OCI-LY3 (cell line): ENCODE measurements around the gene COPS7A.
A peak's percentile ranks its signal among the peaks of the same experiment; 100 is the strongest.

Experiments
- H2AFZ ChIP-seq: fragments of 200-600, 300-600 bp; shearing (Covaris generic); 2 replicates; pipeline ENCODE4 v1.6.0; 2014; ENCODE audit warnings: antibody characterized with exemption, low read depth, low read length
- H3K27ac ChIP-seq: fragments of 200-600, 300-600 bp; sonication (generic); 2 replicates; pipeline ENCODE4 v1.5.1; 2014; ENCODE audit warnings: mild to moderate bottlenecking, low read length, moderate library complexity, mixed read lengths
- H3K27me3 ChIP-seq: fragments of 200-600, 300-600 bp; sonication (generic); 2 replicates; pipeline ENCODE4 v1.6.1; 2014; ENCODE audit warnings: low read depth, low read length, mixed read lengths
- H3K36me3 ChIP-seq: fragments of 200-600, 300-600 bp; sonication (generic); replicated peaks from 2 replicates; pipeline ENCODE3; 2014; ENCODE audit warnings: low read depth, low read length, mixed read lengths
- H3K4me1 ChIP-seq: fragments of 300-600, 200-600 bp; sonication (generic); 2 replicates; pipeline ENCODE4 v1.6.1; 2014; ENCODE audit warnings: low read length, mixed read lengths
- H3K4me2 ChIP-seq: fragments of 200-600, 300-600 bp; sonication (generic); 2 replicates; pipeline ENCODE4 v1.6.1; 2014; ENCODE audit warnings: low read length, mixed read lengths
- H3K4me3 ChIP-seq: fragments of 300-600, 200-600 bp; sonication (generic); 2 replicates; pipeline ENCODE4 v1.5.1; 2014; ENCODE audit warnings: antibody characterized with exemption, mild to moderate bottlenecking, low read length, moderate library complexity
- H3K79me2 ChIP-seq: fragments of 300-600, 200-600 bp; shearing (Covaris generic); 2 replicates; pipeline ENCODE4 v1.6.1; 2014; ENCODE audit warnings: mild to moderate bottlenecking, low read length, mixed read lengths
- H3K9ac ChIP-seq: fragments of 300-600, 200-600 bp; shearing (Covaris generic); 2 replicates; pipeline ENCODE4 v1.6.0; 2014; ENCODE audit warnings: mild to moderate bottlenecking, low read length, moderate library complexity
- H3K9me3 ChIP-seq: fragments of 200-600, 300-600 bp; shearing (Covaris generic); 2 replicates; pipeline ENCODE4 v1.6.1; 2014; ENCODE audit warnings: low read length, mixed read lengths; ENCODE audit not compliant: insufficient read depth
- H4K20me1 ChIP-seq: fragments of 200-600, 300-600 bp; sonication (generic); 2 replicates; pipeline ENCODE4 v1.6.1; 2016; ENCODE audit warnings: low read length, mixed read lengths; ENCODE audit not compliant: insufficient read depth
- EZH2phosphoT487 ChIP-seq: fragments of 200-600 bp; shearing (Covaris generic); IDR thresholded peaks from 2 replicates; pipeline ENCODE4 v1.6.1; 2018; ENCODE audit warnings: antibody characterized with exemption, mixed run types, low read depth
- TF ChIP-seq, protein P1 (sequence below): fragments of 200-600, 300-600 bp; sonication (generic); IDR thresholded peaks from 2 replicates; pipeline ENCODE4 v1.5.1; 2014; ENCODE audit warnings: antibody characterized with exemption, low read length, low read depth

The COPS7A gene

DNA sequence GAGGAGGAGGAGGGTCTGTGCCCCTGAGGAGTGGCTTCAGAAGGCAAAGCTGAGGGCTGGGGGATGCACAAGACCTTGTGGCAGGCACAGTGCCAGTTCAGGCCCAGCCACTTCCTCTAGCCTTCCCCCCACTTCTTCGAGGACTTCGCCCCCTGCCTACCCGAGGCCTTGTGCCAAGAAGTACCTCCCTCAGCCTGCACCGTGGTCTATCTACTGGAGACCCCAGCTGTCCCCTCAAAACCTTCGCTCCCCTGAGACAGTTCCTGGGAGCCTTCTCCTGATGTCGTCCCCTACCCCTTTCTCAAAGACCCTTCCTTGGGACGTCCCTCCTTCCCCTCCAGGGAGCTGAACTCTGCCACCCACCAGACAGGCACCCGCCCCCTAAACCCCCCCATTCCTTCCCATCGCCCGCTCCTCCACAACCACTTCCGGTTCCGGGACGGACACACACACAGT lies 35.3 kb upstream of the COPS7A start:
- H2AFZ ChIP-seq: 0 out of 2 replicates have a peak overlapping the region, but pooled peaks have one; percentile 39
- no peak for TF ChIP-seq EZH2phosphoT487
- TF ChIP-seq, protein P1, sequence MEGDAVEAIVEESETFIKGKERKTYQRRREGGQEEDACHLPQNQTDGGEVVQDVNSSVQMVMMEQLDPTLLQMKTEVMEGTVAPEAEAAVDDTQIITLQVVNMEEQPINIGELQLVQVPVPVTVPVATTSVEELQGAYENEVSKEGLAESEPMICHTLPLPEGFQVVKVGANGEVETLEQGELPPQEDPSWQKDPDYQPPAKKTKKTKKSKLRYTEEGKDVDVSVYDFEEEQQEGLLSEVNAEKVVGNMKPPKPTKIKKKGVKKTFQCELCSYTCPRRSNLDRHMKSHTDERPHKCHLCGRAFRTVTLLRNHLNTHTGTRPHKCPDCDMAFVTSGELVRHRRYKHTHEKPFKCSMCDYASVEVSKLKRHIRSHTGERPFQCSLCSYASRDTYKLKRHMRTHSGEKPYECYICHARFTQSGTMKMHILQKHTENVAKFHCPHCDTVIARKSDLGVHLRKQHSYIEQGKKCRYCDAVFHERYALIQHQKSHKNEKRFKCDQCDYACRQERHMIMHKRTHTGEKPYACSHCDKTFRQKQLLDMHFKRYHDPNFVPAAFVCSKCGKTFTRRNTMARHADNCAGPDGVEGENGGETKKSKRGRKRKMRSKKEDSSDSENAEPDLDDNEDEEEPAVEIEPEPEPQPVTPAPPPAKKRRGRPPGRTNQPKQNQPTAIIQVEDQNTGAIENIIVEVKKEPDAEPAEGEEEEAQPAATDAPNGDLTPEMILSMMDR: no peak

DNA sequence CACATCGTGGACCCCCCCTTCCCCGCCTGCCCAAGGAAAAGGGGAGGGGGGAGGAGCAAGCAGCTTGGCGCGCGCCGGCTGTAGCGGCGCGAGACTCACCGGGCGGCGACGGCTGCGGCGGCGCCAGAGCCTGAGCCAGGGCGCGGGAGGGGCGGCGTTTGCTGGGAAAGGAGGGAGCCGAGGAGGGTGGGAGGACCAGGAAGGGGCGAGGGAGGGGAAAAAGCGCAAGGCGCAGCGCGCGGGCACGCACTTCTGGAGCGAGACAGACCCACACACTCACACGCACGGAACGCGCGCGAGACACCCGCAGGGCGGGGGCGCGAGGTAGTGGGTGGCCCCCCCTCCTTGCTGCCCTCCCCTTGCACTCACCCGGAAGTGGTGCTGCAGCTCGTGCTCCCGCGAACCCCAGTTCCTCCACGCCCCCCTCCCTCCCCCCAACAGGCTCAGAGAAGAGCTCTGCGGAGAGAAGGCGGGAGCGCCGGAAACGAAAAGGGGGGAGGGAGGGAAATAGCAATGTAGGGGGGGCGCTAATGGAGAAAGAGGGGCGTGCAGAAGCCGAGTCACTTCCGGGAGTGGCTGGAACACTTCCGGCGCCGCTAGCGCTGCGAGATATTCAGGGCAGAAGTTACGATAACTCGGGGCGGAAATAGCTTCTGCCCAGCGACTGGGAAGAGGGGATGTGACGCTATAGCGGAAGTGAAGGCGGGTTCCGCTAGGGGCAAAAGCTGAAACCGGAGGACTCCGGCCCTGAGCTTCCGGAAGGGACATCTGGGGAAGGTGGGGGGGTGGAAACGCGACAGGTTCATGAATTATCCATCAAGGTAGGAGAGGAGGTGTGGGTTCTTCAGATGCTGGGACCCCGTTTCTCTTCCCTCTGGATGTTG lies 34.6 kb upstream of the COPS7A start, which contains the start of gene ZNF384:
Gene ZNF384 (minus strand): TSS at position 377 of the 884 bp plus-strand sequence. CDS start 9,855 bp downstream, outside the sequence.
- H3K9me3 ChIP-seq: no peaks in the 10 kb centered on the region
- TF ChIP-seq EZH2phosphoT487: no peak
- TF ChIP-seq, protein P1: no peak
- peaks cover 22% of the 10 kb centered on the region for H3K4me1 ChIP-seq
- H3K4me3 ChIP-seq: peak within 1 kb of the TSS; percentile 96
- H3K79me2 ChIP-seq: peaks cover 57% of the 10 kb centered on the region
- H3K9ac ChIP-seq: peak within 1 kb of the TSS; percentile 99
- H3K27me3 ChIP-seq: no peaks in the 10 kb centered on the region
- H4K20me1 ChIP-seq: peaks cover 9% of the 10 kb centered on the region; the same call in 1 of the 2 replicates
- H2AFZ ChIP-seq: peak within 1 kb of the TSS; percentile 86
- H3K27ac ChIP-seq: peak within 1 kb of the TSS; percentile 87
- peak within 1 kb of the TSS; percentile 99 for H3K4me2 ChIP-seq
- peaks cover 7% of the 10 kb centered on the region for H3K36me3 ChIP-seq

More for the DNA sequence above, 35.3 kb upstream of the COPS7A start:
- peak overlapping the region; percentile 99 for H3K9ac ChIP-seq
- peaks cover 64% of the 10 kb centered on the region for H3K79me2 ChIP-seq
- H3K4me3 ChIP-seq: peak overlapping the region; percentile 96
- peaks cover 10% of the 10 kb centered on the region for H3K36me3 ChIP-seq
- H3K9me3 ChIP-seq: no peaks in the 10 kb centered on the region
- peaks cover 10% of the 10 kb centered on the region; the same call in 1 of the 2 replicates for H4K20me1 ChIP-seq
- H3K27me3 ChIP-seq: no peaks in the 10 kb centered on the region
- H3K4me2 ChIP-seq: peak overlapping the region; percentile 99
- peak overlapping the region; percentile 87 for H3K27ac ChIP-seq
- H3K4me1 ChIP-seq: peaks cover 22% of the 10 kb centered on the region

- peaks cover 29% of the 10 kb centered on the region for H3K4me1 ChIP-seq
- H3K9ac ChIP-seq: no peak overlapping the region
- no peak overlapping the region for H2AFZ ChIP-seq
- peaks cover 2% of the 10 kb centered on the region for H3K36me3 ChIP-seq
- no peaks in the 10 kb centered on the region for H3K27me3 ChIP-seq
- no peaks in the 10 kb centered on the region for H3K9me3 ChIP-seq
- no peak for TF ChIP-seq EZH2phosphoT487
- TF ChIP-seq, protein P1: no peak
- H3K4me3 ChIP-seq: no peak overlapping the region
- no peak overlapping the region for H3K4me2 ChIP-seq
- H3K79me2 ChIP-seq: peaks cover 35% of the 10 kb centered on the region
- no peak overlapping the region for H3K27ac ChIP-seq
- H4K20me1 ChIP-seq: no peaks in the 10 kb centered on the region
These were observed 32.4 kb upstream of the COPS7A start for GRCh38 chr12:6691473-6691872.

- Histone ChIP-seq H3K4me3 (no peak overlapping the region), H3K27ac (no peak overlapping the region), H3K9me3 (no peaks in the 10 kb centered on the region), H3K9ac (no peak overlapping the region), H4K20me1 (no peaks in the 10 kb centered on the region), H2AFZ (no peak overlapping the region), H3K36me3 (no peaks in the 10 kb centered on the region), H3K79me2 (peaks cover 21% of the 10 kb centered on the region), H3K4me1 (peaks cover 33% of the 10 kb centered on the region), H3K27me3 (no peaks in the 10 kb centered on the region), H3K4me2 (no peak overlapping the region)
- TF ChIP-seq, protein P1: no peak
- TF ChIP-seq EZH2phosphoT487: no peak
These were observed 31.0 kb upstream of the COPS7A start for GRCh38 chr12:6692888-6693287.
